ENCODE measurements around the gene B4GALNT1.
"Not testable (repeated sequence)": the region's sequence is repeated elsewhere in the genome, so short reads cannot be mapped to it uniquely, and the experiment has no call there.

B4GALNT1 gene

DNA sequence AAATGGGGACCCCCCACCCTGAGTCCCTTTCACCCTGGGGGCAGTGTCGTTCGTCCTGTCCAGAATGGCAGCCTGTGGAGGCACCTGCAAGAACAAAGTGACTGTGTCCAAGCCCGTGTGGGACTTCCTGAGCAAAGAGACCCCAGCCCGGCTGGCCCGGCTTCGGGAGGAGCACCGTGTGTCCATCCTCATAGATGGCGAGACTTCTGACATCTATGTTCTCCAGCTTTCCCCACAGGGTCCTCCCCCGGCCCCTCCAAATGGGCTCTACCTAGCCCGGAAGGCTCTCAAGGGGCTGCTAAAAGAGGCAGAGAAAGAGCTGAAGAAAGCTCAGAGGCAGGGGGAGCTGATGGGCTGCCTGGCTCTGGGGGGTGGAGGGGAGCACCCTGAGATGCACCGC lies 26.2 kb downstream of the B4GALNT1 start:
- no peak for DNase-seq

DNA sequence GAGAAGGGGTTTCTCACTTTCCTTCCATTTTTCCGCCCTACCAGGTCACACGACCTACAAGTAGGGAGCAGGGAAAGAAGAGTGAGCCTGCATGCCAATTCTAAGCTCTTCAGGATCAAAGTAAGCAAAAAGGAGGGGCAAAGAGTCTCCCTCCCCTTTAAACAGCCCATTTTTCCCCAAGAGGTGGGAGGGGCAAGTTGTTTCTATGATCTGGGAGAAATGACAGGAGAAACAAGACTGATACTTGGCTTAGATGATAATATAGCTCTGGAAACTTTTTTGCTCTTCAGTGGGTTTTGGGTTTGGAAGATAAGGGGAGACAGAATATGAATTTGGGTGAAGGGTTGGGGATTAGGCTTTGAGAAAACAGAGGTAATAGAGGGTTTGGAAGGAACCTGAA lies 26.6 kb downstream of the B4GALNT1 start:
- no peak for DNase-seq

DNA sequence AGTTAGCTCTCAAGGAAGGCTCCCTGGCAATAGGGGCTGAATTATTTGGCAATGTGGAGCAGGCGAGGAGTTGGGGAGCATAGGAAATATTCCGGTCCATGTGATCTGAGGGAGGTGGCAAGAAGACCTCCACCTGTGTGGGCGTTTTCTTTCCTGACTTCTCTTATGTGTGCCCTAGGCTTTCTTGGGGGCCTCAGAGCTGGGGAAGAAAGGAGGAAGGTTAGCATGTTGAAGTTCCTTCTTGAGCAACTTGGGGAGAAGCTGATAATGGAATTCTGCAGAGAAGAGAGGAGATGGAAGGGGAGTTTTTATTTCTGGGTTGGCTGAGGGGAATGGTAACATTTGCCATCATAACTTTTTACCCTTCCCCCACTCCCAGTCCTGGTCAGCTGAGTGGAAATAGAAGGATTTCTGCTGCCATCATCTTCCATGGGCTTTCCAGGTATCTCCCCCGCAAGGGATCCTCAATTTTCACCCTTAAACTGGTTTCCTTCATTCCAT lies 27.1 kb downstream of the B4GALNT1 start:
- no peak for DNase-seq

DNA sequence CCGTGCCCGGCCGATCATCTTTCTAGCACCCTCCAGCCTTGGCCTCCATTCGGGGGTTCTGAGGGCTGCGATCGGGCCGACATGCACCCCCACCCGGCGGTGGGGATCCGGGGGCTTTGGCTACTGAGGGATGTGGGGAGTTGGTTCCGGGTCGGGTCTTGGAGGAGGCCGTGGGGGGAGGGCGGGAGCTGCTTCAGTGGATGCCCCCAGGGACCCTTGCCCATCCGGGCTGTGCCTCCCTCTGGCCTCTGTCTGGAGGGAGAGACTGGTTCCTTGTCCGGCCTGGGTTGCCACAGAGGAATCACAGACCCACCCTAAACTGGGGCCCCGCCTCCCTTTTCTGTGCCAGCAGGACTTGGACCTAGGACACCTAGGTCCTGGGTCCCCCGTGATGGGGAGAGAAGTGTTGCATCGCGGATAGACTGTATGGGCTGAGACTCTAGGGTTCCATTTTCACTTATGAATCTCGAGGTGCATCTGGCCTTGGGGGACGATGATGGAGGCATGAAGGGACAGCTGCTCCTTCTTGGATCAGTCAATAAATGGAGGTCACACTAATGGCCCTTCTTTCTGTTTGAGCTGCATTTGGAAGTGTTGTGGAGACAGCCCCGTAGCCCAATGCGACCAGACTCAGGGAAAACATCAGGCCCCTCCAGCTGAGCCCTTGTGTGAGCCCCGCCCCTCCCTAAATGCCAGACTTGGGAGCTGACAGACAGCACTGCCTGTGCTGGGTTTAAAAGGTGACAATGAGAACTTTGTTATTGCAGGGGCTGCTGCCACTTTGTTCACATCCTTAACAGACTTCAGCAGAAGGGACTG lies 27.8 kb downstream of the B4GALNT1 start:
- no peak for DNase-seq

DNA sequence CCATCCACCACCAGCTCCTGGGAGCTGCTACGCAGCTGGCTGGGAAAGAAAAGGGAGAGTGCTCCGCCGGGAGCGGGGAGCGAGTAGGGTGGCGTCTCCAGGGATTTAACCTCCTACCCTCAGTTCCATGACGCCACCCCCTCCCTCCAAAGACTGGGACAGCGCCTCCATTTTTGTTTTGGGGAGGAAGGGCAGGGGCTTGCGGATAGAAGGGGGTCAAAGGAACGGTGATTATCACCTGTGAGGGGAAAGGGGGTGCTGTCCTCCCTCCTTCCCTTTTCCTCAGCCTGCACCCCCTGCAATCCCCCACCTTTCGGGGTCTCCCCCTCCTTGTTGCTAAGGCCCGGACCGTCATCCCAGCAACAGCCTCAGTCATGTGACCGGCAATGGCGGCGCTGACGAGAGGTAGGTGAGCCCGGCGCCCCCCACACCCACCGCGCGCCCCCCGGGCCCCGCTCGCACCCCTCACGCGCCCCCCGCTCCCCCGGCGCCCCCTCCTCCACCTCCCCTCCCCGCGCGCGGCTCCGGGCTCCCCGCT lies 28.5 kb downstream of the B4GALNT1 start, which contains the start of gene DTX3:
Gene DTX3, plus strand, starts transcription at position 371 of the 538 bp plus-strand sequence. CDS start 1,694 bp downstream, outside the sequence.
- no peak for DNase-seq

DNA sequence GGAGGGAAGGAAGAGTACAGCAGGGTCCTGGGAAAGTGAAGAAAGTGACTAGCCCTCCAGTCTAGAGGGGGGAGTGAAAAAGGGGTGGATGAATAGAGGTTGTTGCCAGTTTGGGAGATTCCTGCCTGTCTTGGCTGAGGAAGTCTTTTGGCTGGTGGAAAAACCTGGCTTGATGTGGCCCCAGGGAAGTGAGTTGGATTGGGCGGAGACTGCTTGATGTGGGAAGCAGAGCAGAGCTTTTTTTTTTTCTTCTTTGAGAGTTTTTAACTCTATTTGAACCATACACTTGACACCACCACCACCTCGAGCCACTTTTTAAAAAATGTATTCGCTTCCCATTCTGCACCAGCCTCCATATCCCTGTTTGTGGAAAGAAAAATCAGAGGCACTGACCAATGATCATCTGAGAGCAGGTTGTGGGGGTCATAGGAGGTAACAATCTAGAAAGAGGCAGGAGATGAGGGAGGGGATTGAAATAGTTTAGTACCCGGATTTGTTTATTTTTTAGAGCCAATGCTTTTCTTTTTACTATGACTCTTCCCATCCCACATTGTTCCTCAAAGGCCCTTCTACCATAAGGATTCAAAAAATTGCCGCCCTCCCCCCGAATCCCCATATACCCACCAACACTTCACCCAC lies 29.1 kb downstream of the B4GALNT1 start:
- no peak for DNase-seq

DNA sequence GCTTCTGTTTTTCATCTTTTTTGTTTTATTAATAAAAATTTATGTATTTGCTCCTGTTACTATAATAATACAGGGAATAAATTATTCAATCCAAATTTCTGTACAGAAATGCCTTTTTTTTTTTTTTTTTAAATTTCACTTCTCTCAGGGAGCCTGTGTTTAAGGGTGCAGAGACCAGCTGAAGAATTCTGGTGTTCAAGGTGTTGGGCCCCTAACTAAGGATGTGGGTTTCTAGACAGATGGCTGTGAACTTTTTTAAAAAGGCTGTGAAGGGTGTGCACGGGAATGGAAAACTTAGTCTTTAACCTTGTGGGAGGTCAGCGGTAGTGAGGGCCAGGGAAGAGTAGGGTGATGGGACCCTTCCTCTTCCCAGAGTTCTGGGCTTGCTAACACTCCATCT lies 29.7 kb downstream of the B4GALNT1 start:
- DNase-seq, result no peak

DNA sequence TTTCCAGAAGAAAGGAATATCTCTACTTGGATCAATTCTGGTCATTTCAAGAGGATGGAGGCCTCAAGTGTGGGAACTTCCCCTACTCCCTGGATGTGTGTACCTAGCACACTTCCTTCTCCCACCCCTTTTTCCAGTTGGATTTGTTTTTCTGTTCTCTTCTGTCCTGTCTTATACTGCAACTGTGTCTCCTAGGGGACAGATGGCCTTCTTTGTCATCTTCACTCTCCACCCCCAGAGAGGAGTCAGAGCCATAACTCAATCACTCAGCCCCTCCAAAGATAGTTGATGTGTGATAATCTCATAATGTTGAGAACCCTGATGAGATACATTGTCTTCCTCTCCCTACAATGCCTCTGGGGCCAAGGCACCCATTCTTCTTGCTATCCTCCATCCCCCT lies 30.5 kb downstream of the B4GALNT1 start:
- no peak for DNase-seq

DNA sequence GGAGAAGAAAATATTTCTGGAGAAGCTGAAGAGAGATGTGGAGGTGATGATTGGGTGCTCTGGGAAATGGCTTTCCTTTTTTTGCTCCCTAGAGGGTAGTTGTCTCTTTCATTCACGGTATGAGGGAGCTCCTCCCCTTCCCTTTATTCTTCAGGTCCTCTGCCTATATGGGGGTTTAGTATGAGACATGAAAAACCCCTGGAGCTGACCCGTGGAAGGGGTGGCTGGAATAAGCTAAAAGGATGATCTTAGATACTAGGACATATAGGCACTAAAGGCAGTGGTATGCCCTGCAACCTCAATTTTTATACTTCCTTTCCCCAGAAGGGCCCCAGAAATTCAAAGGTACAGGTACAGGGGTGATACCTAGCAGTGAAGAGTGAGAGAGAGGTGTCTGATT lies 32.6 kb downstream of the B4GALNT1 start:
- no peak for DNase-seq

DNA sequence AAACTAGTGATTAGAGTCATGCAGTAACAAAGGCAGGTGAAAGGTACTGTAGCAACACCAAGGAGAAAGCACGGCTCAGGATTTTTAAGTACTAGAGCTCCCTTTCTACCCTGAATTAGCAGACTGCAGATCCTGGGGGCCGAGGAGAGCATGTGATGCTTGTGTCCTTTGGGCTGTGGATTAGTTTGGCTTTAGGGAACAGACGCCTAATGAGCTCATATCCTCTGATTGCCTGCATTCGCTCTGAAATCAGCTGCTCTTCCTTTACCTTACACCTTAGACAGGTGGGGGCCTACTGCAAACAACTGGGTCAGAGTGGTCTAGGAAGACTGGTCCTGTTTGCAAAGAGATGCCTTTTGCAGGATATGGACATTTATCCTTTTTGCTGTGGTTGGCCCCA lies 39.8 kb downstream of the B4GALNT1 start:
- no peak for DNase-seq

DNA sequence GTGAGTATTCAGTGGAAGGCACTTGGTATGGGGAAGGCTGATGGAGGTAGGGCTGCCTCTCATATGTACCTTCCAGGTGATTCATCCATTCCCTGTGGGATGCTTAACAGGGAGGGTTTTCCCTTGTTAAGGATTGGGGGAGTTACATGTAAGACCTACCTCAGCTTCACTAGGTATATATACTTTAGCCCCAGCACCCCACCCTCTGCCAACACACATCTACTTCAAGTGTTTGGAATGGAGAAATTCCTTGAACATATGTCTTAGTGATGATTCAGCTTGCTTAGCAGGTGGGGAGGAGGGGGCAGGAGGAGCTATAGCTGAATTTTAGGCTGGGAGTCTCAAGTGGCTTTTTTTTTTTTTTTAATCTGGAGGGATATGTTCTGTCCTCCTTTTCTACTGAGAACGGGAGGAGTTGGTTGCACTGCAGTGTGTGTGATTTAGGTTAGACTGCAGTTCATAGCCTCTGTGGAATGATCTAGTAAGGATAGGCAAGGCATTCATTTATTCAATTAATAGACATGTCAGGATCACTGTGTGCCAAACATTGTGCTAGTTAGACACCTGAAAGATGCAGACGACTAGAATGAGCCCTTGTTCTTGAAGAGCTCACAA lies 40.3 kb downstream of the B4GALNT1 start:
- DNase-seq, result no peak

DNA sequence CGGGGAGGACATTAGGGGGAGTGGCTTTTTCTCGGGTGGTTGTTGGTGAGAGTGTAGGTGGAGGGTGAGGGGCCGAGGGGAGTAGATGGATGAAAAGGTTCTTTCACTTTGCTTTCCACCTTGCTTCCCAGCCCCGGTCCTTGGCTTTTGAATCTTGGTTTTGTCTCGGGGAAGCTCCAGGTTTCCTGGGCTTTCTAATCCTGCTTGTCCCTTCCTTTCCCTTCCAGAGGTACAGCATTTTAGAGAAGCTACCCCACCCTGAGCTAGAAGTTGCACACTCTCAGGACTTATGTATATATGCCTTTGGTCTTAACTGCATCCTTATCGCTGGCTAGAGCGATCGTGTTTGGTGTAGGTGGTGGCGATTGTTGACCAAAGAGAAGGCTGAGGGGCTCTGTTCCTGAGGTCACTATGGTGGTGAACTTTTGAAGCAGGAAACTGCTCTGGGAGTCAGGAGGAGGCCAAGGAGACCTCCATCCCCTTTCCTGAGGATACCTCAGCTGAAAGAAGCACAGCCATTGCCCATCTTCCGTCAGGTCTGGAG lies 41.1 kb downstream of the B4GALNT1 start:
- no peak for DNase-seq

DNA sequence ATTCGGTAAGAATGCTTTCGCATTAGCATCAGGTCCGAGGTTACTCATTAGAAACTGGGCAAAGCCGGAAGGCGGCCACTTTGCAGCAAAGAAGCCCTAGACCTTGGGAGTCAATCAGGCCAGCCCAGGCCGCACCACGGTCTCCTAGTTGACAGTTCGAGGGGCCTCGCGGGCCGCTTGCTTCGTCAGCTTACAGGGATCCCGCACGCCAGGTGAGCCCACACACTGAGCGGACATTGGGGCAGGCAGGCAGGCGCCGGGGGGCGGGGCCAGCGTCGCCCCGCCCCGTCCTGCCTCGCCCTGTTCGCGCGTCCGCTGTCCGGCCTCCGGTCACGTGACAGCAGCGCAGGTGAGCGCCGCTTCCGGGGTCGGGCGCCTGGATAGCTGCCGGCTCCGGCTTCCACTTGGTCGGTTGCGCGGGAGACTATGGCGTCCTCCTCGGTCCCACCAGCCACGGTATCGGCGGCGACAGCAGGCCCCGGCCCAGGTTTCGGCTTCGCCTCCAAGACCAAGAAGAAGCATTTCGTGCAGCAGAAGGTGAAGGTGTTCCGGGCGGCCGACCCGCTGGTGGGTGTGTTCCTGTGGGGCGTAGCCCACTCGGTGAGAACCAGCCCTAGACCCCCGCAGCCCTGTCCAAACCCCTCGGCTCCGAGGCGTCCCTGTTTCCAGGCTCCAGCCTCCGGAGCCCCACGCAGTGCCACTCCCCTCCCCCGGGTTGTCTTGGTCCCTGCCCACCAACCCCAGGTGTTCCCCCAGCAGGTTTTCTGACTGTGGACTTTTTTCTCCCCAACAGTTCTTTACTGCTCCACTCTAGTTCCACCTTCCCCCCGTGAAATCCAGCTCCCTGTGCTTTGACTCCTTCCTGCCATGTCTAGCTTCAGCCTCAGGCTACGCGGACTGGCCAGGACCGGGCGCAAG lies 41.9 kb downstream of the B4GALNT1 start, which contains the start of gene PIP4K2C:
Gene PIP4K2C, plus strand, starts transcription at position 329 of the 918 bp plus-strand sequence. Its CDS starts 98 bp downstream, at position 427.
- peak; percentile 25 for DNase-seq

DNA sequence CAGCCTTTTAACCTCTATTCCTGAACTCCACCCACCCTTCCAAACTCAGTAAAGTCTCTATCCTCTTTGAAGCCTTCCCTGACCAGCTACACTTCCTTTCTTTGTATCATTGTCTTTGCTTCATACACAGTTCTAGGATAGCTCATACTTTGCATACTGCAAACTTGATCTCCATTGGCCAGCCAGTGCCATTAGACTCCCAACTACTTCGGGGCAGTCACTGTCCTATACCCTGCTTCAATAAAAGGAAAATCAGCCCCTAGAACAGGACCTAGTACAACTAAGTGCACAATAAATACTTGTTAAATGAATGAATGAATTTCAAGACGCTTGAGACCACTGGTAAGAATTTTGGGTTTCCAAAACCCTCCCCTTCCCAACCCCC lies 42.5 kb downstream of the B4GALNT1 start:
- DNase-seq, result no peak

DNA sequence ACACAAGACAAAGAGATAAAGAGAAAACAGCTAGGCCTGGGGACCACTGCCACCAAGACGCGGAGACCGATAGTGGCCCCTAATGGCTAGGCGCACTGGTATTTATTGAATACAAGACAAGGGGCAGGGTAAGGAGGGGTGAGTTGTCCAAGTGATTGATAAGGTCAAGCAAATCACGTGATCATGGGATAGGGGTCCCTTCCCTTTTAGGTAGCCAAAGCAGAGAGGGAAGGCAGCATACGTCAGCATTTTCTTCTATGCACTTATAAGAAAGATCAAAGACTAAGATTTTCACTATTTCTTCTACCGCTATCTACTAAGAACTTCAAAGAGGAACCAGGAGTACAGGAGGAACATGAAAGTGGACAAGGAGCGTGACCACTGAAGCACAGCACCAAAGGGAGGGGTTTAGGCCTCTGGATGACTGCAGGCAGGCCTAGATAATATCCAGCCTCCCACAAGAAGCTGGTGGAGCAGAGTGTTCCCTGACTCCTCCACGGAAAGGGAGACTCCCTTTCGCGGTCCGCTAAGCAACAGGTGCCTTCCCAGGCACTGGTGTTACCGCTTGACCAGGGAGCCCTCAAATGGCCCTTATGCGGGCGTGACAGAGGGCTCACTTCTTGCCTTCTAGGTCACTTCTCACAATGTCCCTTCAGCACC lies 43.9 kb downstream of the B4GALNT1 start:
- DNase-seq, result not testable (repeated sequence)

DNA sequence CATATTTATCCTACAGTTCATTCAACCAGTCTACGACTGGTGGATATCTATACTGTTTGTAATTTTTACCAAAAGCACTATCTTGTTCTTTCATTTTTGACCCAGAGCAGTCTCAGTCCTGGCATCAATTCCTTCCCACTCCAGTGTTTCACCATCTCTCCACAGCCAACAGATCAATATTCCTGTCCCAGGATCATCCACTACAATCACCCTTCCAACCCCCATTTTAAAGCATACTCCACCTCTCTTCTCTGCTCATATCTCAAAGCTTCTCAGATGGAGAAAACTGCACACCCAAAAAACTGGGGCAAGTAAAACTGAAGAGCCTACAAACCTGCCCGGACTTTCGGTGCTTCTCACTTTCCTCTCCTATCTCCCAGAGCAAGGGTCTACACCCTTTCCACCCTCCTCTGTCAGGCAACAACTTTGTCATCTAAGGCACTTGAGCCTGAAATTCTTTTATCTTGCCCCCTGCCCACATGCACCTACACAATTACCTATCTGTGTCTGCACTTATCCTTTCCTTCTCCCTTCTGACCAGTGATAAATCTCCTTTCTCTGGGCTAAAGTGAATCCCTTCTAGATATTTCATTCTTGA lies 46.1 kb downstream of the B4GALNT1 start:
- no peak for DNase-seq

DNA sequence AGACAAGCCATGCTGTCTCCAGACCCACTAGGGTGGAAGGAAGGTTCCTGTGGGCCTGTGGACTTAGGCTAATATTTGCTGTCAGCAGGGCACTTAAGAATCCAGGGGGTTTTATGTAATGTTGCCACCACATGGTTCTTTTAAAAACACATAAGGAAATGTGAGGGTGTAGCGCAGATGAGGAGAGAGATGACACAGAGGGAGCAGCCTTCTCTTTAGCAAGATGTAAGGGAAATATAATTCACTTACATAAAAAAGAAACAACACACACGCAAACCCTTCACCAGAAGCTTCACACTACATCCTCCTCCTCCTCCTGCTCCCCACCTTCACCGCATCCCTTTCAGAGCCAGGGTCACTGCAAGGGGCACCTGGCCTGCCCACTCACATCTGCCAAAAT lies 46.9 kb downstream of the B4GALNT1 start:
- no peak for DNase-seq

DNA sequence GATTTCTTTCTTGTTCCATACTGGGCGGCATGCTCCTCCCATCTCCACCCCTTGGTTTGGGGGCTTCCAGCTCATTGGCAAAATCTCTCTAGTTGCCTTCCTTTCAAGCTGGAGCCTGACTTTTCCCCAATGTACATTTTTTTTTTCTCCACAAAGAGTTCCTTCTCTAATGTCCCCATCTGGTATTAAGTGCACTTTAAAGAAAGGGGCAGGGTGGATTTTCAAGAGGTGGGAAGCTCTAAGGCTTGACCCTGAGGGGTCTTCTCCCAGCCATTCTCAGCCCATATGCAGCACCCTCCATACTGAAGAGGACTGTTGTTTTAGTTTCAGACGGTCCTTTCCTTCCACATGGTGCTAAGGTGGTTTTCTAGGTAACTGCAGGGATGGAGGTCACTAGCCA lies 47.8 kb downstream of the B4GALNT1 start:
- no peak for DNase-seq

DNA sequence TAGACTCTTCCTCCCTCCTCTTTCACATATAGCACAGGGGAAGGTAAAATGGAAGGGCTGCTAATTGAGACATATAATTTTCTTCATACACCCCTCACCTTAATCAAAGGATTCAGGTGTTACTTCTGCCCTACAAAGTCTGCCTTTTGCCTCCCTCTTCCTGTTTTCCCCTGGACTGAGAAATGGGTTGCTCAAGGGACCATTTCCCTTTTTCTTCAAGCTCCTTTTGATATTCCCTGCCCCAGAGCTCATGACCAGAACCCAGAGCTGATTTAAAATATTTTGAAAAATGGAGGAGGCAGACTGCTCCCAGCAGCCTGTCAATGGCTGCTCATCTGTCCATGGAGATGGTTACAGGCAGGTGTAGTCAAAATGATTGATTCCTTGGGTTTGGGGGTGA lies 48.3 kb downstream of the B4GALNT1 start:
- DNase-seq, result no peak

DNA sequence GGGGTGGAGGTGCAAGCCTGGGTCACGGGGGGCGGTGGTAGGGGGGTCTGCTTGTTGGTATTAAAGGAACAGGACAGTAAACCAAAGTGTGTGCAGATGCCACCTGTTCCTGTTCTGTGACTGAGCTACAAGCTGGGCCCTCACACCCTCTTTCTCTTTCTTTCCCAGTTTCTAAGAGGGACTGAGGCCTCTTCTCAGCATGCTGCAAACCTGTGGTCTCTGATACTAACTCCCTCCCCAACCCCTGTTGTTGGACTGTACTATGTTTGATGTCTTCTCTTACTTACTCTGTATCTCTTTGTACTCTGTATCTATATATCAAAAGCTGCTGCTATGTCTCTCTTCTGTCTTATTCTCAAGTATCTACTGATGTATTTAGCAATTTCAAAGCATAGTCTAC lies 49.0 kb downstream of the B4GALNT1 start:
- no peak for DNase-seq
